ENCODE data around the gene HINT3.
"Not testable (repeated sequence)": the region's sequence is repeated elsewhere in the genome, so short reads cannot be mapped to it uniquely, and the experiment has no call there.

HINT3 gene

DNA sequence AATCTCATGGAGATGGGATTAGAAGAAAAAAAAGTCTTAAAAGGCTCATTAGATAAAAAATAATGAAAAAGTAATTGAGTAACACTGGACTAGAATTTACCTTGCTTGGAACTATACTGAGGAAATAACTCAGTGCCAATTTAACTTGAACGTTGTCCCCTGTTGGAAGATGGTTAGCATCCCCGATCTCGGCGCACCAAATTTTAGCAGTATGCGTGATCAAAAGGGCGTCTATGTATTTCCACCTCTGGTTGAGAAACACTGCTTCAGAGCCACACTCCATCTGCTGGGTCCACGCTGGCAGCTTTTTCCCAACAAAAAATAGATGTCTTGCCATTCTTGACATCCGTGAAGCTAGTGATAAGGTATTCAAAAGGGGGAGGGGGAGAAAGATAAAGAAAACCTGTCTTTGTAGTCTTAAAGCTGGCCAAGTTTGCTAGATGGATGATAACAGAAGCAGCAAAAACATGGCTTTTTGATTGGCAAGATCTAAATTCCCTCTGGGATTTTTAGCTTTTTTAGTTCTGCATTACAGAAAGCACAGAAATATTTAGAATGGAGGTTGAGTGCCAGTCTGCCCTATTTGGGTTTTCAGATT is 6.4 kb downstream of the HINT3 start:
- no peak for DNase-seq (ENCODE audit: low spot score)

GRCh38 chr6:125963817-125964216 is 7.2 kb downstream of the HINT3 start:
- no peak for DNase-seq (ENCODE audit: low spot score)

DNA sequence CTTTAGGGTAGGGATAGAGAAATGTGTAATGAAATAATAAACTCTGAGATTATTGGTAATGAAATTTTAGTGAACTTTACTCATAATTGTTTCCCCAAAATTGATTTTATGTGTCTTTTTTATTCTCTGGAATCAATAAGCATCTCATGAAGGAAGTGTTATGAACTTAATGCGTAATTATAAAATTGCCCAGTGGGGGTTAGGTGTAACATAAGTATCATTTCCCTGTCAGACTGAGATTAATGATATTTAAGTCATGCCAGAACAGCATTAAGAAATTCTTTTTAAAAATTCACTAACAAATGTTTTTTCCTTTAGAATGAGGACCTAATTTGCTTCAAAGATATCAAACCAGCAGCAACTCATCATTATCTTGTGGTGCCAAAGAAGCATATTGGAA is 10.0 kb downstream of the HINT3 start:
- DNase-seq (ENCODE audit: low spot score) = no peak

- no peak for DNase-seq (ENCODE audit: low spot score)
Observed at GRCh38 chr6:125968493-125968892, 11.9 kb downstream of the HINT3 start.

DNA sequence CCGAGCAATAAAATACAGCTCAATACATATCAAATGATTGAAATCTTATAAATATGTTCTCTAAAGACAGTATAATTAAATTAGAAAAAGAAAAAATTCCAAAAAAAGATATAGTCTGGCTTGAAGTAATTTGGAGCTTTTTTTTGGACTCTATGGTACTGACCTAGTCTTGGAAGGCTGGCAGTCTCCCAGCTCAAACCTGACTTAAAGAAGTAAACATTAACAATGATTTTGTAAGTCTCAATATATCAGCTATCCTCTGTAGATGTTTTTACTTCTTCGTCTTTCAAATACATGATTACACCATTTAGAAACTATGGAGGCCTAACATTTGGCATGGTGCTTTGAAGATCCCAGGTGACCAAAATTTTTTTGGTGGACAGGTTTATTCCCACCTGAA is 14.2 kb downstream of the HINT3 start:
- no peak for DNase-seq (ENCODE audit: low spot score)

DNA sequence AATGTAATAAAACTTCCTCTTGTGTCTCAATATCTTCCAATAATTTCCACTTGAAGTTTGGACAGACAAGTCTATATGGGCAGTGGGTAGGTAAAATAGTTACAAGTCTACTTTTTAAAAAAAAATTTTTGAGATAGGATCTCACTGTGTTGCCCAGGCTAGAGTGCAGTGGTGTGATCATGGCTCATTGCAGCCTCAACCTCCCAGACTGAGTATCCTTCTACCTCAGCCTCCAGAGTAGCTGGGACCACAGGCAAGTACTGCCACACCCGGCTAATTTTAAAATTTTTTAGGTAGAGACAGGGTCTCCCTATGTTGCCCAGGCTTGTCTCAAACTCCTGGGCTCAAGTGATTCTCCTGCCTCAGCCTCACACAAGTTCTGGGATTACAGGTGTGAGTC is 15.9 kb downstream of the HINT3 start:
- not testable (repeated sequence) for DNase-seq (ENCODE audit: low spot score)

DNA sequence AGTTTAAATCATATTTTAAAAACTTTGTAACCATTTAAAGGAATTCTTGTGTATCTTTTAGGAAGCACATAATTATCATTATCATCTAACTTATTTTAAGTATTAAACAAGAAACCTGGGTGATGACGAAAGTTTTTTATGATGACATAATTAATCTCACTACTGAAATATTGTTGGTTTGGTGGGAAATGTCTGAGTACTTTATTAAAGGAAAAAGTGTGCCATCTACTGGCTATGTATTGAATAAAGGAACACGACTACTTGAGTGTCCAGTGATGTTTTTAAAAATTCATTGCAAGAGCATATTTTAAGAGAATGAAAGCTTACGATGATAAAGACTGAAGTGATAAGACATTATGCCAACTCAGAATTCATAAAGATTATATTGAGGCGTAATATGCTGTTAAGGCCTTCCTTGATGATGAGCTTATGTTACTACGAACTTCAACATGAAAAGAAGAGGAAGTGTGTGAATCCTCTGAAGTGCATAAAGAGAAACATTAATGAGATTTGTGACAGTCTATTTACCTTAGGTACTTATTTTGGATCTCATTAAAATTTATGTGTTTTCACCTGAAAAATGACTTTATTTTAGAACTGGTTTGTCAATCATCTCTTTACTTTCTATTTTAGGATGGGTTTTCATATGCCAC is 17.8 kb downstream of the HINT3 start:
- DNase-seq (ENCODE audit: low spot score) = peak; percentile 24

DNA sequence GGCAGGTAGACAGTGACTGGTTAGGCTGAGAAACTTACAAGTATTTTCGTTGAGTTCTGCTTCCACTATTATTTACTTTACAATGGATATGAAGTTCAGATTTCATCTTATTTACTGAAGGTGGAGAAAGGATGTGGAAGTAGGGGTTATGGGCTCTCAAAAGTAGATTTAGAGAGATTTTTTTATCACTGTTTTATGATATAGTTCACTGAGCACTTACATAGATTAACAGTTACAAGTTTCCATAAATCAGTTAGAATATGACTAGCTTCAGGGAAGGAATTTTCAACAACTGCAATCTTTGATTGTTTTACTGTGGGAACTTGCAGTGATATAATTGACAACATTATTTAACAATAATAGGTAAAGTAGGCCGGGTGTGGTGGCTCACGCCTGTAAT is 22.5 kb downstream of the HINT3 start:
- DNase-seq (ENCODE audit: low spot score) = no peak

GRCh38 chr6:125981571-125982185 is 25.1 kb downstream of the HINT3 start:
- DNase-seq (ENCODE audit: low spot score) = no peak

DNA sequence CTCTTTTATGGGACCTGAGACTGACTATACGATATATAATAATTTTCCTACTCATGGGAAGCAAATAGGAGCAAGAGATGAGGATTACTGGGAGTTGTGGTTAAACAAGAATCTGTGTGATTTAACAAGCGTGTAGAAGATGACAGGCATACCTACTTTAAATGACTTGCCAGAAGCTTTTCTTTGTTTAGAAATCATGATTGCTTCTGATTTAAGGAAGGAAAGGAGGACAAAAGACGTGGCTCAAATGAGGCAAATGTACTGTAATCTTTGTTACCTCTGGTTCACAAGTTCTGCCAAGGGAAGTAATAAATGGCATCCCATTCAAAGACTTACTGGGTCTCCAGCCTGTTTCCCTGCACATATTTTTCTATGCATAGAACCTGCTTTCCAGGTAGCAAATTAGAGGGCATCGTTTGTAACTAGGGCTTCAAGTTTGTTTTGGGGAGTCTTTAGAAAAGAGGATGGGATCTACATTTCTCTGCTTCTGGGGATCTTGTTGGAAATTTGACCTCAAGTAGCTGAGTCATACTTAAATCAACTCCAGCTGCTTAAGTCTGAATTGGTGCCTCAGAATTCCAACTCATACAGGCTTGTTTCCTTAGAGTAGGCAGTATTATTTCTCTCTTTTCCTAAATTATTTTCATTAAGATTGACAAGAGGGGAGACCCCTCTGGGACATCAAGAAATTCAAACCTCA is 26.8 kb downstream of the HINT3 start:
- DNase-seq (ENCODE audit: low spot score) = peak; percentile 37

GRCh38 chr6:125984311-125984710 is 27.7 kb downstream of the HINT3 start:
- DNase-seq (ENCODE audit: low spot score) = peak; percentile 27

- DNase-seq (ENCODE audit: low spot score) = no peak
Observed at GRCh38 chr6:125985522-125985921, 29.0 kb downstream of the HINT3 start.

GRCh38 chr6:125985979-125986300 is 29.4 kb downstream of the HINT3 start:
- no peak for DNase-seq (ENCODE audit: low spot score)

GRCh38 chr6:125986301-125987025 is 29.9 kb downstream of the HINT3 start, which contains the start of gene TRMT11:
TSS of gene TRMT11 (plus strand) at chr6:125986540. CDS start at chr6:125986551, 11 bp downstream.
- DNase-seq (ENCODE audit: low spot score) = peak; percentile 91

- DNase-seq (ENCODE audit: low spot score) = no peak
Observed at GRCh38 chr6:125987026-125987617, 30.6 kb downstream of the HINT3 start.

GRCh38 chr6:125988280-125988679 is 31.7 kb downstream of the HINT3 start:
- no peak for DNase-seq (ENCODE audit: low spot score)

GRCh38 chr6:125989631-125990030 is 33.1 kb downstream of the HINT3 start:
- DNase-seq (ENCODE audit: low spot score) = no peak

DNA sequence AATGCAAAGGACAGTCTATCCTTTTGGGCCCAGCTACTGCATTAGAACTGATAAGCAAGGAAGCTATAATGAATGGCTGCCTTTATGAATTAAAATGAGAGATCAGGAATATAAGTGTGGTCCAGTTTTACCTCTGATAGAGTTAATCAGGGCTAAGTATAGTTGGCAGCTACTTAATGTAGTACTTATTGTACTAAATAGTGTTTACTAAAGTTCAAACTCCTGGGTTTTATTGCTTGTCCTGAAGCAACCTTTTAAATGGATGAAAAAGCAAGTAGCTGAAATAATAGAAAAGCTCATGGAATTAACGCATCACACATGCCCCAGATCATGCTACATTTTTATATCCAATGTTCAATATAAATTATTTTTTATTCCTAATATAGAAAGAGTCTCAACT is 35.1 kb downstream of the HINT3 start:
- DNase-seq (ENCODE audit: low spot score) = no peak

- no peak for DNase-seq (ENCODE audit: low spot score)
Observed at GRCh38 chr6:125994670-125995488, 38.3 kb downstream of the HINT3 start.

GRCh38 chr6:125995972-125996580 is 39.5 kb downstream of the HINT3 start:
- DNase-seq (ENCODE audit: low spot score) = peak; percentile 32

Data from hepatic stellate cell (primary cell).